Fibroblast of lung (primary cell): ENCODE measurements around the gene C12orf76. TPM values are rescaled to one million over a fixed set of nuclear protein-coding genes. Genes with fewer than 3 reads are reported as not detected.

Experiments used
- DNase-seq, 2 donors: peaks; one replicate each; pipeline versions ENCODE4 v3.0.0 to v3.0.0-alpha.2; 2010; ENCODE audit warnings: low read depth in 2 of 2
- H2AFZ ChIP-seq: 2 replicates; pipeline ENCODE4 v1.5.1; 2012; ENCODE audit warnings: low read length, control low read depth, inconsistent platforms
- H3K27ac ChIP-seq: 2 replicates; pipeline ENCODE4 v1.5.1; 2011; ENCODE audit warnings: low read length, control low read depth; ENCODE audit not compliant: insufficient read depth
- H3K27me3 ChIP-seq: 2 replicates; pipeline ENCODE4 v1.5.1; 2011; ENCODE audit warnings: mild to moderate bottlenecking, low read length; ENCODE audit not compliant: control insufficient read depth, insufficient read depth
- H3K36me3 ChIP-seq: 2 replicates; pipeline ENCODE4 v1.5.1; 2011; ENCODE audit warnings: low read length; ENCODE audit not compliant: control insufficient read depth, insufficient read depth
- H3K4me1 ChIP-seq: 2 replicates; pipeline ENCODE4 v1.5.1; 2011; ENCODE audit warnings: low read length; ENCODE audit not compliant: control insufficient read depth, insufficient read depth; ENCODE audit errors: extremely low read depth
- H3K4me2 ChIP-seq: 2 replicates; pipeline ENCODE4 v1.5.1; 2011; ENCODE audit warnings: low read length, control low read depth; ENCODE audit not compliant: insufficient read depth; ENCODE audit errors: extremely low read depth
- H3K4me3 ChIP-seq, 4 experiments: fragments of 200-600 bp in 1 of 4; sonication (generic) in 1 of 4; replicated peaks in 1 of 4; 2 replicates each; pipeline ENCODE4 v1.5.1; 2011 to 2016; ENCODE audit warnings: low read length in 4 of 4, low read depth in 3 of 4, mild to moderate bottlenecking in 3 of 4, control low read depth in 2 of 4, inconsistent platforms in 1 of 4, mixed read lengths in 1 of 4; ENCODE audit not compliant: insufficient read depth in 1 of 4; ENCODE audit errors: control extremely low read depth in 1 of 4
- H3K79me2 ChIP-seq: 2 replicates; pipeline ENCODE4 v1.5.1; 2012; ENCODE audit warnings: mild to moderate bottlenecking, low read length, inconsistent platforms; ENCODE audit not compliant: control insufficient read depth, insufficient read depth
- H3K9ac ChIP-seq: 2 replicates; pipeline ENCODE4 v1.5.1; 2011; ENCODE audit warnings: mild to moderate bottlenecking, low read length, control low read depth; ENCODE audit not compliant: insufficient read depth
- H3K9me3 ChIP-seq: 2 replicates; pipeline ENCODE4 v1.5.1; 2012; ENCODE audit warnings: low read depth, low read length; ENCODE audit not compliant: control insufficient read depth, insufficient read depth
- H4K20me1 ChIP-seq: 2 replicates; pipeline ENCODE4 v1.5.1; 2011; ENCODE audit warnings: low read length; ENCODE audit not compliant: control insufficient read depth, insufficient read depth; ENCODE audit errors: extremely low read depth
- EZH2 ChIP-seq: IDR thresholded peaks from 2 replicates; pipeline ENCODE4 v1.5.1; 2012; ENCODE audit warnings: low read length, control low read depth, mild to moderate bottlenecking; ENCODE audit errors: missing control alignments
- polyA plus RNA-seq, 2 donors: library from polyadenylated mRNA; depleted of rRNA in 1 of 2; stranded (reverse) in 1 of 2; unstranded in 1 of 2; fragments of >200 nt; gene quantifications; 2 replicates each; pipeline ENCODE4 v1.2.1, GENCODE V29; 2011 to 2012; ENCODE audit warnings: missing spikeins in 1 of 2
- total RNA-seq: library from RNA; depleted of rRNA; stranded (reverse); fragments of >200 nt; gene quantifications from 2 replicates; pipeline ENCODE4 v1.2.1, GENCODE V29; 2014
- TF ChIP-seq, protein P1 (sequence below), 2 donors: IDR thresholded peaks in 1 of 2; conservative IDR thresholded peaks in 1 of 2; 1 replicate in 1 of 2; 2 replicates in 1 of 2; pipeline ENCODE4 v1.5.1; 2011 to 2012; ENCODE audit warnings: low read length in 2 of 2, control low read depth in 1 of 2, inconsistent platforms in 1 of 2, low read depth in 1 of 2, mild to moderate bottlenecking in 1 of 2

Gene C12orf76
- total and polyA plus RNA-seq, 2 donors (not counting 1 experiment from before 2014, with no cell fraction given): 8.5 to 20.8 TPM

DNA sequence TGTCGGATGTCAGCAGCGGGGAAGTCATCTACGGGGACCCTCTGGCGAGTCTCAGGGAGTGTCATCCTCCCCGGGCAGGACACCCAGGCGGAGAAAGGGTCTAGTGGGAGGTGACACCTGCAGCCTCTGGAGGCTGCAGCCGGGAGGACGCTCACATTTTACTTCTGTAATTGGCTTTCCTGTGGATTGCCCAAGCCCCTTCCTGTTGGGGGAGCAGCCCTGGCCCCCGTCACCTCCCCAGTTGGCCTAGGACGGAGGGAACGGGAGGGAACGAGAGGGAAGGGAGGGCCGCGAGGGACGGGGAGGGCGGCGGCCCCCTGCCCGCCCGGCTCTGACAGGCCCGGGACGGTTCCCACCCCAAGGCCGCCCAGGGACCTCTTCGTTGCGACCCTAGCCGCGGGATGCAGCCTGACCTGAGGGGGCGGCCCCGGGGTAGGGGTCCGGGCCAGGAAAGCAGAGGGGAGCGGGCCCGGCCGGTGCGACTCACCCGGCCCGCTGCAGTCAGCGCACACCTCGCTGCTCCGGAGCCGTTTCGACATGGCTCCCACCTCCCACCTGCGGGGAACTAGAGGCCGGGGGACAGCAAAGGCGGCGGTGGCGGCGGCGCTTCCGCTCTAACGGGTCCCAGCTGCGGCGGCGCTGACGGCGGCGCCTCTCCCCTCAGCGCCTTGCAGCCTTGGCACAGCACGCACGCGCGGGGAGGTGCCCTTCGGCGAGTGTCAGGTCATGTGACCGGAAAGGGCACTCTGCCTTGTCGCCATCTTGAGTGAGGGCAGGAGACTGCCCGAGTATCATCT, 52.4 kb downstream of the C12orf76 start, which contains the start of gene GIT2:
Gene GIT2 (minus strand): TSS at position 683 of the 797 bp plus-strand sequence. CDS start 144 bp downstream, at position 539.
- peak within 1 kb of the TSS; percentile 95 for H2AFZ ChIP-seq
- DNase-seq: peak; percentile 87 to 90
- H3K4me1 ChIP-seq: peaks cover 7% of the 10 kb centered on the region
- TF ChIP-seq, protein P1, sequence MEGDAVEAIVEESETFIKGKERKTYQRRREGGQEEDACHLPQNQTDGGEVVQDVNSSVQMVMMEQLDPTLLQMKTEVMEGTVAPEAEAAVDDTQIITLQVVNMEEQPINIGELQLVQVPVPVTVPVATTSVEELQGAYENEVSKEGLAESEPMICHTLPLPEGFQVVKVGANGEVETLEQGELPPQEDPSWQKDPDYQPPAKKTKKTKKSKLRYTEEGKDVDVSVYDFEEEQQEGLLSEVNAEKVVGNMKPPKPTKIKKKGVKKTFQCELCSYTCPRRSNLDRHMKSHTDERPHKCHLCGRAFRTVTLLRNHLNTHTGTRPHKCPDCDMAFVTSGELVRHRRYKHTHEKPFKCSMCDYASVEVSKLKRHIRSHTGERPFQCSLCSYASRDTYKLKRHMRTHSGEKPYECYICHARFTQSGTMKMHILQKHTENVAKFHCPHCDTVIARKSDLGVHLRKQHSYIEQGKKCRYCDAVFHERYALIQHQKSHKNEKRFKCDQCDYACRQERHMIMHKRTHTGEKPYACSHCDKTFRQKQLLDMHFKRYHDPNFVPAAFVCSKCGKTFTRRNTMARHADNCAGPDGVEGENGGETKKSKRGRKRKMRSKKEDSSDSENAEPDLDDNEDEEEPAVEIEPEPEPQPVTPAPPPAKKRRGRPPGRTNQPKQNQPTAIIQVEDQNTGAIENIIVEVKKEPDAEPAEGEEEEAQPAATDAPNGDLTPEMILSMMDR (conservative IDR thresholded peaks at IDR 0.05 in 1 of 2, IDR thresholded peaks at IDR 0.05 in 1 of 2; ENCODE audit: low read depth in 1 of 2, low read length in 2 of 2): no peak
- TF ChIP-seq EZH2: no peak
- peak within 1 kb of the TSS; percentile 77 for H3K27ac ChIP-seq
- H3K36me3 ChIP-seq: no peaks in the 10 kb centered on the region
- no peaks in the 10 kb centered on the region for H4K20me1 ChIP-seq
- H3K79me2 ChIP-seq: peaks cover 61% of the 10 kb centered on the region
- H3K4me3 ChIP-seq: peak within 1 kb of the TSS; percentile 54 to 97 (median 80)
- peak within 1 kb of the TSS; percentile 71 for H3K4me2 ChIP-seq
- no peaks in the 10 kb centered on the region for H3K9me3 ChIP-seq
- H3K9ac ChIP-seq: peak within 1 kb of the TSS; percentile 75
- H3K27me3 ChIP-seq: no peaks in the 10 kb centered on the region

DNA sequence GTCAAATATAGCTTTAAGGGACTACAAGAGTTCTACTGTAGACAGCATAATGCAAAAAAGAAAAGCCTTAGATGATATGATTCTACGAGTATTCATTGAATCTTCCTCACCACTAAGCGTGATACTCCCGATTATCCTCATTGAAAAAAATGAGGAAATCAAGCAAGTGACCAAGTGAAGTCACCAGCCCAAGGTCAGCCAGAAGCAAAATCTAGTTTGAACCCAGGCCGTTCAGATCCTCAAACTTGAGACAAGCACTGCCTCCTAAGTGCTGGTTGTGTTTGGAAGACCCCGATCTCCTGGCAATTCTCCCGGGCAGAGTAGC, 53.0 kb downstream of the C12orf76 start:
- no peak for DNase-seq
- peak overlapping the region; percentile 71 for H3K4me2 ChIP-seq
- peaks cover 59% of the 10 kb centered on the region for H3K79me2 ChIP-seq
- H3K27me3 ChIP-seq: no peaks in the 10 kb centered on the region
- H3K36me3 ChIP-seq: no peaks in the 10 kb centered on the region
- no peak overlapping the region for H2AFZ ChIP-seq
- no peaks in the 10 kb centered on the region for H4K20me1 ChIP-seq
- no peaks in the 10 kb centered on the region for H3K9me3 ChIP-seq
- TF ChIP-seq, protein P1 (conservative IDR thresholded peaks at IDR 0.05 in 1 of 2, IDR thresholded peaks at IDR 0.05 in 1 of 2; ENCODE audit: low read depth in 1 of 2, low read length in 2 of 2): no peak
- TF ChIP-seq EZH2: no peak
- peak overlapping the region; percentile 77 for H3K27ac ChIP-seq
- peak overlapping the region; percentile 75 for H3K9ac ChIP-seq
- peak overlapping the region; percentile 54 to 97 (median 80) for H3K4me3 ChIP-seq
- peaks cover 7% of the 10 kb centered on the region for H3K4me1 ChIP-seq

DNA sequence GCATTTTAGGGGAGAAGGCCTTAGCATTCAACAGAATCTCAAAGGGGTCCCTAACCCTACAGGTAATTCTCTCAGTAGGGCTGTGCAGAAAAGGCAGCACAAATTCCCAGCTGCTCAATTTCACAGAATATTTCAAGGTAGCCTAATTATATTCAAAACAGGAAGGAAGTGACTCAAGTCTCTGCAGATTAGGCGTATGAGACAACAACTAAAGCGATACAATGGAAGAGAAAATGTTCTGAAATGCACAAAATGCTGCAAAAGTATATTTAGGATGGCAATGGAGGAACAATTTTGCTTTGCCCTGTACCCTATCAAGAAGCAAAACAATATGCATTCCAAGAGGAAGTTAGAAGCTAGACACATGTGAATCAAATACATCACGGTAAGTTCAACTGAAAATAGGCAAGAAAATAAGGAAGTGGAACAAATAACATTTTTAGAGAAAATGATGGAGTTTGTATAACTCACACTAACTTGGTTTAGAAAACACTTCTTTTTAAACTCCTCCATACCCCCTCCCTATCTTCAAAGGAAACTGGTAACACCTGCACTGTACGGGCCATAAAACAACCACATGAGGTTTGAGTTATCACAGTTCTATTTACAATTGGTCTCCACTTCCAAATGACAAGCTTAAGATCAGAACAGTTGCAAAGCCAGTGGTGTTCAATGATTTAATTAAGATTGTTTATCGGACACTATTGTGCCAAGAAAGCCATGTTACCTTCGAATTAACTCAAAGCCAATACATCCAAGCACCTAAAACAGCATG, 53.7 kb downstream of the C12orf76 start:
- peak overlapping the region; percentile 71 for H3K4me2 ChIP-seq
- no peaks in the 10 kb centered on the region for H3K36me3 ChIP-seq
- TF ChIP-seq, protein P1 (conservative IDR thresholded peaks at IDR 0.05 in 1 of 2, IDR thresholded peaks at IDR 0.05 in 1 of 2; ENCODE audit: low read depth in 1 of 2, low read length in 2 of 2): no peak
- TF ChIP-seq EZH2: no peak
- H3K9ac ChIP-seq: no peak overlapping the region
- no peaks in the 10 kb centered on the region for H4K20me1 ChIP-seq
- peaks cover 7% of the 10 kb centered on the region for H3K4me1 ChIP-seq
- no peaks in the 10 kb centered on the region for H3K9me3 ChIP-seq
- no peak overlapping the region for H3K27ac ChIP-seq
- DNase-seq: no peak
- no peak overlapping the region for H2AFZ ChIP-seq
- peaks cover 53% of the 10 kb centered on the region for H3K79me2 ChIP-seq
- no peaks in the 10 kb centered on the region for H3K27me3 ChIP-seq
- peak overlapping the region; percentile 54 to 97 (median 80) for H3K4me3 ChIP-seq
